GM10847 (cell line): ENCODE results near the gene RABEP1.

Experiments used
- POLR2A ChIP-seq: IDR thresholded peaks from 2 replicates; pipeline ENCODE4 v1.6.1; 2011; ENCODE audit not compliant: insufficient read length; ENCODE audit errors: extremely low read depth

The RABEP1 gene

DNA sequence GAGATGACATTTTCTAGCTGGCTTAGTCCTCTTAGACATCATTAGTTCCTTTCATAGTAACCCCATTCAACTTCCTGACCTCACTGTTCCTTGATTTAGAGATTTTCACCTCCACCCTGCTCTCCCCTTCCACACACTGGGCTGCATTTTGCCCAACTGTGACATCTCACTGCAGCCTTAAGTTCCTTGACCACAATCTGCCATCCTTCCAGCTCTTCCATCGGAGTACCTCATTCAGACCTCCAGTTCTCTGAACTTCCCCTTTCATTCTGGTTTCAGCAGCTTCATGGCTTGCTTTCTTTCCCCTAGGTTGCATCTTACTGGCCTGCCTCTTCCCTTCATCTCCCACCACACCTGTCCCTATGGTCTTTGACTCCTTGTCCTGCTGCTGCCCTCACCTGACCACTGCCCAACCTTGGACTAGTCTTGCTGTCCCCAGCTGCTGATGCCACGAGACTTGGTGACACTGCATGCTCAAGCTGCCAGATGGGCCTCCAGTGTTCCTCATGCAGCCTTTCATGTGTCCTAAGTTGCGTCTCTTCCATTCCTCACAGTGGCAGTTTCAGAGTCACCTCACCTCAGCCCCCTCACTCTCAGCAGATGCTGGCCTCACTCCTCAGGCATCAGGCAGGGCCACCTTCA, 96.6 kb downstream of the RABEP1 start:
- no peak for TF ChIP-seq POLR2A

DNA sequence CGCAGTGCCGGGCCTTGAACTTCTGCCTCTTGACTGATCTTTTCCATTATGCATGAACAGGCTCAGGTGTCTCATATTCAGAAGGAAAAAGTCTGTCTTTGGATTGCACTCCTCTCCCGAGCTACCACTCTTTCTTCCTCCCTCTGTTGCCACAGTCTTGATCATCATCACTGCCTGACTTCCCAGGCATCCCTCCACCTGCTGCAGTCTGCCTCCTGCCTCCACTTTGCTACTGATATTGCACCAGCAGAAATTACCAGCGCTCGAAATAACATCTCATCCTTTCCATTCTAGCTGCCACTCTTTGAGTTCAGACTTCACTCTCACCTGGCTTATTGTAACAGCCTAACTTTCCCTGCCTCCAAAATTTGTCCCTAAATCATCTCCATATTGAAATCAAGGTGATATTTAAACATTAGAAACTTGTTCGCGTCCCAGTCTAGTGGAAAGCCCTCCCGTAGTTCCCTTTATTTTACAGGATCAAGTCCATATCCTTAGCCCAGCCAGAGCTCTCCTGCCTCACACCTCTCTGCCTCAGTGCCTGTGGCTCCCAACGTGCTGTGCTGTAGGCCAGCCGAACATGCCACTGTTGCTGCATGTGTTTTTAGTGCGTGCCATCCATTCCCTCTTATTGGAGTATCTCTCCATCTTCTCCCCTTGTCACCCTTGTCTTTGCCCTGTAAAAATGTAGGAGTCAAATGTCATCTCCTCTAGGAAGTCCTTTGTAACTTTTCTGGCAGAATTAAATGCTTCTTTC, 97.4 kb downstream of the RABEP1 start:
- no peak for TF ChIP-seq POLR2A

DNA sequence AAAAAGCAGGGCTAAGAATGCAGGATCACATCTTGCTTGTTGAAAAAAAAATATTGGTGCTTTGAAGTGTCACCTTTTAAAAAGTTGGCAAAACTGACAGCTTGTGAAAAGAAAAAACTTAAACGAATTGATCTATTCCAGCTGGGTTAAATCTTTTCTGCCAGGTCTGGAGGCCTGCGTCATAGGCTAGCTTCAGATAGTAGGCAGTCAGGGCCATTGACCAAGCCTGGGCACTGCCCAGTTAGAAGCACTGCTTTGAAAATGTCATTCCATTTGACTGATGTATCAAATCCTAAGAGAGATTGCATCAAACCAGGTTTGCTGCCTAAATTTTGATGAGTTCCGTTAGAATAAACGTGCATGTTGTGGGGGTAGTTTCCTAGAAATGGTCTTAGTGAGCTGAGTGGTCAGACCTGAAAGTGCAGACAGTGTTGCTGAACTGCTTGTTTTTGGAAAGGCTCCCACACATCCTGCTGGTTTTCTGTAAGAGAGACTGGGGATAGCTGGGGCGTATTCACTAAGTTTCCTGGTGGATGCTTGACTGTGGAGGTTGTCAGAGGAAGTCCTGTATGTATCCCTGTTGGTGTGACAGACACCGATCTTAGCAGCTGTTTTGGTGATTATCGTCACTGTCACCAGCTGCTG, 98.5 kb downstream of the RABEP1 start:
- TF ChIP-seq POLR2A: no peak

DNA sequence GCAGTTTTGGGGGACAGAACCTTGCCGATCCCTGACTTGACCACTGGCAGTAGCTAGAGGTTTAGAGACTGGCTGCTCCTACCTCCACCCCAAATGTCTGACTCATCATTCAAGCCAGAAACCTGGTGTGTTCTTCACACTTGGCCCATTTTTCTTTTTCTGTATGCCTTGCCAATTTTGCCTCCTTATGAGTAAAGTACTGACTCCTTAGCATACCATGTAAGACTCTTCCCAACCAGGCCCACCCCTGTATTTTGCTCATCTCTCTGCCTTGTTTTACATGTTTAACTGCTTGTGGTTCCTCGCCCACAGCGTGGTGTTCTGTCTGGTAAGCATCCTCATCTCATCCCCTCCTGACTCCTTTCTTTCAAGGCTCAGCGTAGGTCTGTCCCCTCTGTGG, 99.5 kb downstream of the RABEP1 start:
- TF ChIP-seq POLR2A: no peak

DNA sequence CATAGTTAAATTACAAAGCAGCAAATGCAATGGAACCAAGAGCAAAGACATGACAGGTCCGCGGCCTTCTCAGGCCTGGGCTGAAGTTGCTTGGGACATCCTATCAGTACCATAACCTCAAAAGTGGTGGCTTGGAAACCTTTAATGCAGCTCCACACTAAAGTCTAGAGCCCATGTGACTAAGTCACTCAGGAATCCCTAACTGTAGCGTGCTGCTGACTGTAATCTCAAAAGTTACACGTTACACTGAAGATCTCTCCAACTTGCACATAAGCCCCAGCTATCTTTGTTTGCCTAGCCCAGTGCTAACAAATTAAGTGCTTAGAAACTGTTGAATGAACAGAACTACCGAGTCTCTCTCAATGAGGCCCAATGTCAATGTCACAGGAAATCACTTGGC, 109.6 kb downstream of the RABEP1 start:
- no peak for TF ChIP-seq POLR2A

DNA sequence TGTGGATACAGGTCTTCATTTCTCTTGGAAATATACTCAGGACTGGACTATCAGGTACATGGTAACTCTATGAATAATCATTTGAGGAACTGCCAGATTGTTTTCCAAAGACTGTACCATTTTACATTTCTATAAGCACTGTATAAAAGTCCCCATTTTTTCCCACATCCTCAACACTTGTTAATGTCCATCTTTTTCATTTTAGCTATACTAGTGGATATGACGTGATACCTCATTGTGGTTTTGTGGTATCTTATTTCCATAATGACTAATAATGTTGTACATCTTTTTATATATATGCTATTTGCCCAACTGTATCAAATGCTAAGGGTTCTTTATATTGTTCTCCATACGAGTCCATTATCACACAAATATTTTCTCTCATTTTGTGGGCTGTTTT, 114.5 kb downstream of the RABEP1 start:
- no peak for TF ChIP-seq POLR2A

DNA sequence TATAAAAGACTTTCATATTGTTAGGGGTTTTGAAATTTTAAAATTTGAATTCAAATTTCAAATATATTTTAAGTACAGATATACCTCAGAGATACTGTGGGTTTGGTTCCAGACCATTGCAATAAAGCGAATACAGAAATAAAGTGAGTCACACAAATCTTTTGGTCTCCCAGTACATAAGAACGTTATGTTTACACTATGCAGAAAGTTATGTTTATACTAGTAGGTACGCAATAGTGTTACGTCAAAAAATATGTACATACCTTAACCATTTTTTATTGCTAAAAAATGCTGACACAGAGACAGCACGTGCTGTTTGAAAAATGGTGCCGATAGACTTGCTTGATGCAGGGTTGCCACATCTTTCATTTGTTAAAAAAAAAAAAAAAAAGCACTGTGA, 117.7 kb downstream of the RABEP1 start:
- TF ChIP-seq POLR2A: no peak

DNA sequence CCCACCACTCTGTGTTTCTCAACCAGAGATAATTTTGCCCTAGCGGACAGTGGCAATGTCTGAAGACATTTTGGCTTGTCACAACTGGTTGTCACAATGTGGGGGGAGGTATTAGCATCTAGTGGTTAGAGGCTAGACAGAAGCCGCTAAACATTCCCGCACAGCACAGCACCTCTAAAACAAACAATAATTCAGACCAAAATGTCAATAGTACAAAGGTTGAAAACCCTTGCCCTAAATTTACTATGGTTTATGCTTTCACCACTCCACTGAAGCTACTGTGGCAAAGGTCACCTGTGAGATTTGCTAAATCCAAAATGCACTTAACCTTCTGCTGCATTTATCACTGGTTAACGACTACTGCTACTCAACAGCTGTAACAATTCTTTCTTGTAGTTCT, 123.3 kb downstream of the RABEP1 start:
- no peak for TF ChIP-seq POLR2A

DNA sequence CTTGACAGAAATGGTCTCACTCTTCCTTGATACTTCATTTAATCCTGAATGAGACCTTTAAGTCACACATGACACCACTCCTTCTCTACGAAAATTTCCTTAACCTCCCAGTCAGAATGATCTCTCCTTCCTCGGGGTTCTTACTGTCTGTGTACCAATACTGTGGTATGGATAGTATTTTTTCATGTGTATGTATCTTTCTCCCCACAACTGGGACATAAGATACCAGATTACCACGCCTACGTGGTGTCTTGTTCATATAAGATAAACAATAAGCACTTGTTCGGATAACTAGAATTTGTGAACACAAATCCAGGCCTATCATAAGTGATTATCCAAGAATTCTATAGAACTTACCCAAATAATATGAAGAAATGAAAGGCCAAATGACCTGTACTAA, 126.1 kb downstream of the RABEP1 start:
- no peak for TF ChIP-seq POLR2A

DNA sequence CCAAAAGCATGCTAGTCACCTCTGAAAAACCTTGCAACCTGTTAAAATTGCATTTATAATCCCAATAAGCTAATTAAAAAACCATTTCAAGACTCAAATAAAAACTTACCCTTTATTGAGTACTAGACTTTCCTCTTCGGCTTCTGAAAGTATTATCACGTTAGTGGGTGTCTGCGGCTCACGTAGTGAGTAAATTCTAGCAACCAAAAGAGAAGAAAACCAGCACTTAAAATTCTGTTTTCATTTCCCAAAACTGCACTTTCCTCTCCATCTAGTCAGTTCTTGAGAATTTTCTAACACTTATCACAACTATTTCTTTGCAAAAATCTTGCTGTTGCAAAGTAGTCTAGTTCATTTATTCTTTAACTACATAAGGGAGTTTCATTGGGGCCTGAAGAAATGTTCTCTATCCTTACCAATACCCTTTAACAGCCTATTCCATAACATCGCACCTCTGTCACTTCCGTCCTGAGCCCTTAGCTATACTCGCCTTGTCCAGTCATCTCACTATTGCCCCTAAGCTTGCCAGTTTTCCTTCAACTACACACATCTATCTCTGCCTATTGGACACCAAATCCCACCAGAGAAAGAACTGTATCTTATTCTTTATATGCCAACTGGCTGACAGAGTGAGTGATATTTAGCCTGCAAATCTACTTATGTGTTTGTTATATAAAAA, 128.6 kb downstream of the RABEP1 start:
- TF ChIP-seq POLR2A: no peak

DNA sequence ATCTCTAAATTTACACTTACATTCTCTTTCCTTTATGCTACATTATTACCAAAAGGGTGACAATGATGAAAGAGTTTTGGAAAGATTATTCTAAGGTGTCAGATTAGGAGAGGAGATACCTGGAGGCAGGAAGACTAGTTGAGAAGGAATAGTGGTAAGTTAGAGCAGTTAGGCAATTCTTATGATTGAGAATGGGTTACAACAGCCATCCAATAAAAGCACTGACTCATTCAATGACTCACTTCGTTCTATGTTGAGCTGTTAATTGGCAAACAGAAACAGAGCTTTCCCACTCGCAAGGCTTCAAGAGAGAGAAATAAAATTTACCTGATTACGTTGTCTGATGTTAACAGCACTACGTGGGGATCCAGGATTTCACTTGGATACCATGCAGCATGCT, 131.6 kb downstream of the RABEP1 start:
- no peak for TF ChIP-seq POLR2A

DNA sequence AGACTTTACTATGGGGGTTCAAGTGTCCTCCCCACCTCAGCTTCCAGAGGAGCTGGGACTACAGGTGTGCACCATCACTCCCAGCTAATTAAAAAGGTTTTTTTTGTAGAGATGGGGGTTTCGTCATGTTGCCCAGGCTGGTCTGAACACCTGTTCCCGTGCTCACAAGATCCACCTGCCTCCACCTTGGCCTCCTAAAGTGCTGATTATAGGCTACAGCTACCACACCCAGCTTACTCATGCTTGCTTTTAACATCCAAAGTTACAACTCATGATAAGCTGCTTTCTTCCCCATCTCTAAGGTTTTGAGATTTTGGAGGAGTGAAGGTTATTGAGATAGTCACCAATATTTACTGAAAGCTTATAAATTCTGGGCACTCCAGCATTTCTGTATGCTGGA, 134.8 kb downstream of the RABEP1 start:
- TF ChIP-seq POLR2A: no peak

DNA sequence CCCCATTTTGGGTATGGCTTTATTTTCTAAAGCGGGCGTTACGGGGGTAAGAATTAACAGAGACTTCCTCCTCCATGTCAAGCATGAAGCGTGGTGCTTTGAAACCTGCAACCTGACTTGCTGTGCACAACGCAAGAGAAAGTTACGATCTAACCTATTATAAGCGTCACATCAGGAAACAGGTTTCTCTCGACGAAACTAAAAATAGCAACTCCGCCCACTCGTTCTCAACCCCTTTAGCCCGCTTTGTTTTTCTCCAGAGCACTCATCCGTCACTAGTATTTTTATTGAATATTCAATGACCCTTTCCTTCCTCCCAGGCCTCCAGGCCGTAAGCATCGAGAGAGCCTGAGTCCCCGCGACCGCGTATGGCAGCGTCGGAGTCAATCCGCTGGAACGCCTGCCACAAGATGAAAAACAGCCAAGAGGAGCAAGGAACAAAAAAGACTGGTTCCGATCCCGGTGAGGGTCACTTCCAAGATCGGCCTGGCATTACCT, 136.8 kb downstream of the RABEP1 start:
- no peak for TF ChIP-seq POLR2A

DNA sequence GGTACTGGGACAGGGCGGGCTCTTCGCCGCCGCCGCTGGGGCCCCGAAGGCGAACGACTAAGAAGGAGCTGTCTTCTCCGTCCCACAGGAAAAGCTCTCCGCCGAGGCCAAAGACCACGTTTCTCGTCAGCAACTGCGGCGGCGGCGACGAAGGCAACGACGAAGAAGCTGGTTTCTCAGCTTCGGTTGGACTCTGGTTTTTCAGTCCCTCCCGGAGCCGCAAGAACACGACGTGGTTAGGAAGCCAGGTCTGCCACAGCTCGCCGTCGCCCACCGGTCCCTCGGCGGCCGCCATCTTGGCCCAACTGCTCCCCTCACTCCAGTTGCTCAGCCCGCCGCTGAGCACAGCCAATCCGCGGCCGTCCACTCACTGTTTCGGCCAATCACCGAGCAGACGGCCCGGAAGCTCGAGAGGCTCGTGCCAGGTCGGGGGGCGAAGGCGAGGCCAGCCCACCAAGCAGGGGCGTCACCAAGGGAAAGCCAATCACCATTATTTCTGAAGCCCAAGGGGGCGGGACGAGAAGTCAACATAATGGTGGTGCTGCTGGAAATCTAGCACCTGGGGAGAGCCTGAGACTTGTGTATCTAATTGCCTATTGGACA, 137.4 kb downstream of the RABEP1 start, which contains the start of gene NUP88:
TSS of gene NUP88 (minus strand) at position 307 of the 603 bp plus-strand sequence. CDS start at position 295, 12 bp downstream.
- TF ChIP-seq POLR2A: peak; percentile 87

DNA sequence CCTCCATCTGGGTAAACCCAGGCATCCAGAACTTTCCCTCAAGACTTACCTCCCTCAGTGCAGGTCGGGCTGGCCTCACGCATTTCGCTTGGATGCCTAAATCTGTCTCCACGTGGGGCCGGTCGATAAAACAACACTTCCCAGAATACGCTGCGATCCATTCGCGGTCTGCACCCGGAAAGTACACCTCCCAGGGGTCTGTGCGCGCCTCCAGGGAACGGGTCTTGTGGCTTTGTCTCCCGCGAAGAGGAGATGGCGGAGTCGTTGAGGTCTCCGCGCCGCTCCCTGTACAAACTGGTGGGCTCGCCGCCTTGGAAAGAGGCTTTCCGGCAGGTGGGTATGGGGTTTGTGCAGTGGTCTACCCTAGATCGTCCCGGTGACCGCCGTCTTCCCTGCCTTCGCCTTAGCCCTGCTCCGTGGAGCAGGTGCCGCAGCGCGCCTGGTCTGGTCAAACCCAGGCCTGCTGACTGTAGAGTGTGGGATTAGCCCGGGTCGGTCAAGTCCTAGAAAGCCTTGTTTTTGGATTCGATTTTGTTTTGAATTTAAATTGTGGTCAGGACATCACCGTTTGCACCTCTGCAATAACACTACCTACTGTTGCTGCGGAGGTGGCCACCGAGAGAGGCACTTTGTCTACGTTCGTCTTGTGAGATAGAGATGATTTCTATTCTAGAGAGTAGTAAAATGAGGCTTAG, 138.0 kb downstream of the RABEP1 start, which contains the start of gene RPAIN:
TSS of gene RPAIN (plus strand) at position 224 of the 695 bp plus-strand sequence. CDS start at position 253, 29 bp downstream.
- peak; percentile 87 for TF ChIP-seq POLR2A

DNA sequence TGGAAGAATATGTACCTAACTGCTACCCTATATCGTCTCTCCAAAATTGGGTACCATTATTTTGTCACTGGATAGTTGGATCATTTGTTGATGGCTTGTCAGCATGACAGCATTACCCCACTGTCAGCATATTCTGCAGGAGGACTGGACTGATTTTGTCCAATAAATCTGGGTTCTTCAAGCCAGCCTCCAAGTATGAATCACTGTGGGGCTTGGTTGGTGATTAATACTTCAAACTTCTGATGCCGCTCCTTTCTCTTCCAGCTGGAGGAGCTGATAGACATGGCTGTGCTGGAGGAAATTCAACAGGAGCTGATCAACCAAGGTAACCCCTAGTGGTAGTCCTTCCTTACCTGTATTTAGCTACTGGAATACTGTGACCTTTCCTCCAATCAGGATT, 140.4 kb downstream of the RABEP1 start:
- TF ChIP-seq POLR2A: no peak
